ENCODE measurements around the gene CRB2.

DNA sequence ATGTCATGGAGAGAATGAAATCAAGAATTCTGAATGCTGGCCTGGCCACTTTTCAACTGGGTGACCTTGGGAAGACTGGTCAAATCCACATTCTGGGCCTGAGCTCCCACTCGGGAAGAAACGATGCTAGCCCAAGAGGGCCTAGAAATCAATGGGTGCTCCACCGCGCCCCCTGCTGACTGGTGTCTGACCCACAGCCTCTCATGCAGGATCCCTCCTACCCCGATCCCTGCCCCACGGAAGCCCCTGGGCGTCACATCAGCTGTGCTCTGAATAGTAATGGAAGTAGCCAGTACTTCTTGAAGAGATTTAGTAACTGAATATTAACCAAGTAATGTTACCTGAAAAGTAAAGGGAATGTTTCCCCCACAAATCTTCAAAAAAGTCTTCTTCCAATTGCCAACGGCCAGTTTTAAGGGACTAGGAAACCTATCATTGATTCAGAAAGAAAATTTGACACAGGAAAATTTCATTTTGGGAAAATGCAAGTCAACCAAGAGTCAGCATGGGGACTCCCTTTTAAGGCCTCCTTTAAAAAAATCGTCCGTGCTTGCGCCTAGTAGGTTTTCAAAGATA is 43.9 kb downstream of the CRB2 start:
- TF ChIP-seq, protein P1, sequence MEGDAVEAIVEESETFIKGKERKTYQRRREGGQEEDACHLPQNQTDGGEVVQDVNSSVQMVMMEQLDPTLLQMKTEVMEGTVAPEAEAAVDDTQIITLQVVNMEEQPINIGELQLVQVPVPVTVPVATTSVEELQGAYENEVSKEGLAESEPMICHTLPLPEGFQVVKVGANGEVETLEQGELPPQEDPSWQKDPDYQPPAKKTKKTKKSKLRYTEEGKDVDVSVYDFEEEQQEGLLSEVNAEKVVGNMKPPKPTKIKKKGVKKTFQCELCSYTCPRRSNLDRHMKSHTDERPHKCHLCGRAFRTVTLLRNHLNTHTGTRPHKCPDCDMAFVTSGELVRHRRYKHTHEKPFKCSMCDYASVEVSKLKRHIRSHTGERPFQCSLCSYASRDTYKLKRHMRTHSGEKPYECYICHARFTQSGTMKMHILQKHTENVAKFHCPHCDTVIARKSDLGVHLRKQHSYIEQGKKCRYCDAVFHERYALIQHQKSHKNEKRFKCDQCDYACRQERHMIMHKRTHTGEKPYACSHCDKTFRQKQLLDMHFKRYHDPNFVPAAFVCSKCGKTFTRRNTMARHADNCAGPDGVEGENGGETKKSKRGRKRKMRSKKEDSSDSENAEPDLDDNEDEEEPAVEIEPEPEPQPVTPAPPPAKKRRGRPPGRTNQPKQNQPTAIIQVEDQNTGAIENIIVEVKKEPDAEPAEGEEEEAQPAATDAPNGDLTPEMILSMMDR (IDR thresholded peaks at IDR 0.05; ENCODE audit: insufficient read depth, low read length) = peak; percentile 33
- TF ChIP-seq, protein P2, sequence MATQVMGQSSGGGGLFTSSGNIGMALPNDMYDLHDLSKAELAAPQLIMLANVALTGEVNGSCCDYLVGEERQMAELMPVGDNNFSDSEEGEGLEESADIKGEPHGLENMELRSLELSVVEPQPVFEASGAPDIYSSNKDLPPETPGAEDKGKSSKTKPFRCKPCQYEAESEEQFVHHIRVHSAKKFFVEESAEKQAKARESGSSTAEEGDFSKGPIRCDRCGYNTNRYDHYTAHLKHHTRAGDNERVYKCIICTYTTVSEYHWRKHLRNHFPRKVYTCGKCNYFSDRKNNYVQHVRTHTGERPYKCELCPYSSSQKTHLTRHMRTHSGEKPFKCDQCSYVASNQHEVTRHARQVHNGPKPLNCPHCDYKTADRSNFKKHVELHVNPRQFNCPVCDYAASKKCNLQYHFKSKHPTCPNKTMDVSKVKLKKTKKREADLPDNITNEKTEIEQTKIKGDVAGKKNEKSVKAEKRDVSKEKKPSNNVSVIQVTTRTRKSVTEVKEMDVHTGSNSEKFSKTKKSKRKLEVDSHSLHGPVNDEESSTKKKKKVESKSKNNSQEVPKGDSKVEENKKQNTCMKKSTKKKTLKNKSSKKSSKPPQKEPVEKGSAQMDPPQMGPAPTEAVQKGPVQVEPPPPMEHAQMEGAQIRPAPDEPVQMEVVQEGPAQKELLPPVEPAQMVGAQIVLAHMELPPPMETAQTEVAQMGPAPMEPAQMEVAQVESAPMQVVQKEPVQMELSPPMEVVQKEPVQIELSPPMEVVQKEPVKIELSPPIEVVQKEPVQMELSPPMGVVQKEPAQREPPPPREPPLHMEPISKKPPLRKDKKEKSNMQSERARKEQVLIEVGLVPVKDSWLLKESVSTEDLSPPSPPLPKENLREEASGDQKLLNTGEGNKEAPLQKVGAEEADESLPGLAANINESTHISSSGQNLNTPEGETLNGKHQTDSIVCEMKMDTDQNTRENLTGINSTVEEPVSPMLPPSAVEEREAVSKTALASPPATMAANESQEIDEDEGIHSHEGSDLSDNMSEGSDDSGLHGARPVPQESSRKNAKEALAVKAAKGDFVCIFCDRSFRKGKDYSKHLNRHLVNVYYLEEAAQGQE (IDR thresholded peaks at IDR 0.05; ENCODE audit: insufficient replicate concordance, low read depth) = no peak
